ENCODE measurements around the gene NDUFAF8. TPM values are rescaled to one million over a fixed set of nuclear protein-coding genes. Genes with fewer than 3 reads are reported as not detected.
"Not testable (repeated sequence)": the region's sequence is repeated elsewhere in the genome, so short reads cannot be mapped to it uniquely, and the experiment has no call there.

The NDUFAF8 gene
- polyA plus RNA-seq, 1 experiment = 181 TPM

- POLR2A ChIA-PET = interaction anchor here (1.0 to 1.2 kb wide), 2 partner anchors 16 to 288 kb away, joined by 4 to 17 read pairs; partner anchors contain the start of genes NDUFAF8 and TEPSIN
- CTCF ChIA-PET = interaction anchor here (0.5 to 0.8 kb wide), 2 partner anchors 22 to 126 kb away, joined by 3 to 4 read pairs; no protein-coding TSS in a partner anchor
- H3K27me3 ChIP-seq (ENCODE audit: control insufficient read depth, insufficient read depth, low read length) = no peaks in the 10 kb centered on the region
- H3K27ac ChIP-seq (ENCODE audit: low read depth, low read length) = peak within 1 kb of the TSS; percentile 21
- peaks cover 4% of the 10 kb centered on the region for H3K9me3 ChIP-seq (ENCODE audit: control insufficient read depth, insufficient read depth, low read length)
- peak; percentile 94 for DNase-seq (ENCODE audit: low read depth, low spot score)
- TF ChIP-seq CTCF (IDR thresholded peaks at IDR 0.05; ENCODE audit: low read depth, low read length) = no peak
- peak within 1 kb of the TSS; percentile 76 for H3K4me3 ChIP-seq (ENCODE audit: low read depth, low read length)
Measured at GRCh38 chr17:81222906-81223761, 16.0 kb upstream of the NDUFAF8 start, which contains the start of gene CEP131. TSS of gene CEP131 (minus strand) at chr17:81222965. CDS start at chr17:81220056, 2,909 bp downstream.

GRCh38 chr17:81223762-81224130, 15.4 kb upstream of the NDUFAF8 start:
- Histone ChIP-seq H3K27me3 (ENCODE audit: control insufficient read depth, insufficient read depth, low read length) (no peaks in the 10 kb centered on the region), H3K4me3 (ENCODE audit: low read depth, low read length) (peak overlapping the region; percentile 62), H3K27ac (ENCODE audit: low read depth, low read length) (no peak overlapping the region), H3K9me3 (ENCODE audit: control insufficient read depth, insufficient read depth, low read length) (peaks cover 4% of the 10 kb centered on the region)
- TF ChIP-seq CTCF (IDR thresholded peaks at IDR 0.05; ENCODE audit: low read depth, low read length) = no peak
- DNase-seq (ENCODE audit: low read depth, low spot score) = no peak
- ChIA-PET POLR2A (no interaction called here), CTCF (no interaction called here)

GRCh38 chr17:81227630-81228029, 11.5 kb upstream of the NDUFAF8 start:
- POLR2A ChIA-PET; H3K9me3 ChIP-seq (ENCODE audit: control insufficient read depth, insufficient read depth, low read length); H3K27me3 ChIP-seq (ENCODE audit: control insufficient read depth, insufficient read depth, low read length); H3K4me3 ChIP-seq (ENCODE audit: low read depth, low read length); DNase-seq (ENCODE audit: low read depth, low spot score); H3K27ac ChIP-seq (ENCODE audit: low read depth, low read length): not testable (repeated sequence)
- CTCF ChIA-PET = interaction anchor here (1.4 kb wide), 1 partner anchor 27 kb away, joined by 3 read pairs; no protein-coding TSS in a partner anchor

- no peaks in the 10 kb centered on the region for H3K27me3 ChIP-seq (ENCODE audit: control insufficient read depth, insufficient read depth, low read length)
- CTCF ChIA-PET = no interaction called here
- POLR2A ChIA-PET = no interaction called here
- peaks cover 4% of the 10 kb centered on the region for H3K9me3 ChIP-seq (ENCODE audit: control insufficient read depth, insufficient read depth, low read length)
- DNase-seq (ENCODE audit: low read depth, low spot score) = no peak
- no peak overlapping the region for H3K4me3 ChIP-seq (ENCODE audit: low read depth, low read length)
- no peak for TF ChIP-seq CTCF (IDR thresholded peaks at IDR 0.05; ENCODE audit: low read depth, low read length)
- H3K27ac ChIP-seq (ENCODE audit: low read depth, low read length) = no peak overlapping the region
Measured at GRCh38 chr17:81228420-81228819, 10.7 kb upstream of the NDUFAF8 start.

GRCh38 chr17:81228834-81229665, 10.1 kb upstream of the NDUFAF8 start:
- CTCF ChIA-PET = no interaction called here
- no peak overlapping the region for H3K27ac ChIP-seq (ENCODE audit: low read depth, low read length)
- no peak overlapping the region for H3K4me3 ChIP-seq (ENCODE audit: low read depth, low read length)
- no peaks in the 10 kb centered on the region for H3K27me3 ChIP-seq (ENCODE audit: control insufficient read depth, insufficient read depth, low read length)
- TF ChIP-seq CTCF (IDR thresholded peaks at IDR 0.05; ENCODE audit: low read depth, low read length) = no peak
- POLR2A ChIA-PET = no interaction called here
- no peak for DNase-seq (ENCODE audit: low read depth, low spot score)
- H3K9me3 ChIP-seq (ENCODE audit: control insufficient read depth, insufficient read depth, low read length) = peaks cover 4% of the 10 kb centered on the region
